SK-N-SH treated with all-trans-retinoic acid at 6 μM for 48 hours (cell line): ENCODE data around the gene NPAS3.

Experiments
- ATAC-seq: fragments of 200-7000 bp; cut with Tn5 transposase; 3 replicates; pipeline ENCODE4 v1.9.1; 2020; ENCODE audit warnings: mild to moderate bottlenecking, moderate library complexity
- ARNTL ChIP-seq: fragments of 450-650 bp; formaldehyde crosslinking; IDR thresholded peaks from 2 replicates; pipeline ENCODE4 v1.5.0; 2020; ENCODE audit warnings: low read depth, mild to moderate bottlenecking, moderate library complexity, borderline replicate concordance
- BACH2 ChIP-seq: fragments of 250-450 bp; sonication (Bioruptor Pico); IDR thresholded peaks from 2 replicates; pipeline ENCODE4 v1.9.0; 2021; ENCODE audit warnings: mild to moderate bottlenecking, borderline replicate concordance
- CREB5 ChIP-seq: fragments of 250-450 bp; sonication (Bioruptor Pico); IDR thresholded peaks from 2 replicates; pipeline ENCODE4 v1.5.1; 2020; ENCODE audit warnings: low read depth, mild to moderate bottlenecking, moderate library complexity
- CSDC2 ChIP-seq: fragments of 250-450 bp; sonication (Bioruptor Pico); IDR thresholded peaks from 2 replicates; pipeline ENCODE4 v1.5.0; 2020; ENCODE audit warnings: mild to moderate bottlenecking, moderate library complexity
- ESRRG ChIP-seq: fragments of 250-450 bp; sonication (Bioruptor Pico); IDR thresholded peaks from 2 replicates; pipeline ENCODE4 v1.6.1; 2021; ENCODE audit warnings: mild to moderate bottlenecking
- GLIS3 ChIP-seq: fragments of 250-450 bp; sonication (Bioruptor Pico); IDR thresholded peaks from 2 replicates; pipeline ENCODE4 v1.5.0; 2020; ENCODE audit warnings: mild to moderate bottlenecking, moderate library complexity
- ISL1 ChIP-seq: fragments of 250-450 bp; sonication (Bioruptor Pico); IDR thresholded peaks from 2 replicates; pipeline ENCODE4 v2.1.2; 2022; ENCODE audit warnings: mild to moderate bottlenecking, moderate library complexity
- OSR1 ChIP-seq: fragments of 250-450 bp; sonication (Bioruptor Pico); IDR thresholded peaks from 2 replicates; pipeline ENCODE4 v1.8.0; 2022; ENCODE audit warnings: moderate library complexity, mild to moderate bottlenecking, inconsistent platforms
- PATZ1 ChIP-seq: fragments of 250-450 bp; sonication (Bioruptor Pico); IDR thresholded peaks from 2 replicates; pipeline ENCODE4 v1.8.0; 2020; ENCODE audit warnings: mild to moderate bottlenecking, moderate library complexity, borderline replicate concordance
- PPARA ChIP-seq: fragments of 250-450 bp; sonication (Bioruptor Pico); IDR thresholded peaks from 2 replicates; pipeline ENCODE4 v1.5.0; 2020; ENCODE audit warnings: mild to moderate bottlenecking, borderline replicate concordance
- RARB ChIP-seq: fragments of 250-450 bp; sonication (Bioruptor Pico); IDR thresholded peaks from 2 replicates; pipeline ENCODE4 v1.8.0; 2021; ENCODE audit warnings: mild to moderate bottlenecking, moderate library complexity
- SNAI2 ChIP-seq: fragments of 250-450 bp; sonication (Bioruptor Pico); IDR thresholded peaks from 2 replicates; pipeline ENCODE4 v1.5.0; 2020; ENCODE audit warnings: mild to moderate bottlenecking, moderate library complexity
- TCF4 ChIP-seq: fragments of 250-450 bp; sonication (Bioruptor Pico); IDR thresholded peaks from 2 replicates; pipeline ENCODE4 v1.8.0; 2021; ENCODE audit warnings: mild to moderate bottlenecking, moderate library complexity, borderline replicate concordance
- TOX ChIP-seq: fragments of 250-450 bp; sonication (Bioruptor Pico); IDR thresholded peaks from 2 replicates; pipeline ENCODE4 v1.8.0; 2021; ENCODE audit warnings: mild to moderate bottlenecking, moderate library complexity, borderline replicate concordance
- ZC3H10 ChIP-seq: fragments of 250-450 bp; sonication (Bioruptor Pico); IDR thresholded peaks from 2 replicates; pipeline ENCODE4 v1.5.1; 2021; ENCODE audit warnings: mild to moderate bottlenecking, moderate library complexity
- ZFP3 ChIP-seq: fragments of 250-450 bp; sonication (Bioruptor Pico); IDR thresholded peaks from 2 replicates; pipeline ENCODE4 v1.5.0; 2020; ENCODE audit warnings: mild to moderate bottlenecking, moderate library complexity
- ZFP30 ChIP-seq: fragments of 450-650 bp; formaldehyde crosslinking; IDR thresholded peaks from 2 replicates; pipeline ENCODE4 v1.5.0; 2022; ENCODE audit warnings: mild to moderate bottlenecking, moderate library complexity
- ZNF565 ChIP-seq: fragments of 450-650 bp; formaldehyde crosslinking; conservative IDR thresholded peaks from 2 replicates; pipeline ENCODE4 v1.5.0; 2020; ENCODE audit warnings: low read depth, mild to moderate bottlenecking, moderate library complexity
- ZNF70 ChIP-seq: fragments of 450-650 bp; formaldehyde crosslinking; IDR thresholded peaks from 2 replicates; pipeline ENCODE4 v1.5.0; 2020; ENCODE audit warnings: mild to moderate bottlenecking, moderate library complexity
- ZNF8 ChIP-seq: fragments of 450-650 bp; formaldehyde crosslinking; IDR thresholded peaks from 2 replicates; pipeline ENCODE4 v1.5.0; 2020; ENCODE audit warnings: mild to moderate bottlenecking, moderate library complexity
- TF ChIP-seq, protein P1 (sequence below): fragments of 250-450 bp; sonication (Bioruptor Pico); IDR thresholded peaks from 2 replicates; pipeline ENCODE4 v1.5.0; 2020; ENCODE audit warnings: mild to moderate bottlenecking, moderate library complexity
- TF ChIP-seq, protein P2 (sequence below): fragments of 250-450 bp; sonication (Bioruptor Pico); IDR thresholded peaks from 2 replicates; pipeline ENCODE4 v1.5.1; 2021; ENCODE audit warnings: mild to moderate bottlenecking, moderate library complexity
- TF ChIP-seq, protein P3 (sequence below): fragments of 250-450 bp; sonication (Bioruptor Pico); IDR thresholded peaks from 2 replicates; pipeline ENCODE4 v1.8.0; 2021; ENCODE audit warnings: low read depth, mild to moderate bottlenecking, moderate library complexity, borderline replicate concordance

Gene NPAS3

GRCh38 chr14:33553706-33554278 is 615.1 kb downstream of the NPAS3 start:
- ATAC-seq: no peak
- TF ChIP-seq PPARA (CRISPR knock-in tag): no peak
- TF ChIP-seq TOX (CRISPR knock-in tag): no peak
- TF ChIP-seq BACH2 (CRISPR knock-in tag): no peak
- TF ChIP-seq PATZ1: no peak
- no peak for TF ChIP-seq ZFP3
- TF ChIP-seq, protein P1, sequence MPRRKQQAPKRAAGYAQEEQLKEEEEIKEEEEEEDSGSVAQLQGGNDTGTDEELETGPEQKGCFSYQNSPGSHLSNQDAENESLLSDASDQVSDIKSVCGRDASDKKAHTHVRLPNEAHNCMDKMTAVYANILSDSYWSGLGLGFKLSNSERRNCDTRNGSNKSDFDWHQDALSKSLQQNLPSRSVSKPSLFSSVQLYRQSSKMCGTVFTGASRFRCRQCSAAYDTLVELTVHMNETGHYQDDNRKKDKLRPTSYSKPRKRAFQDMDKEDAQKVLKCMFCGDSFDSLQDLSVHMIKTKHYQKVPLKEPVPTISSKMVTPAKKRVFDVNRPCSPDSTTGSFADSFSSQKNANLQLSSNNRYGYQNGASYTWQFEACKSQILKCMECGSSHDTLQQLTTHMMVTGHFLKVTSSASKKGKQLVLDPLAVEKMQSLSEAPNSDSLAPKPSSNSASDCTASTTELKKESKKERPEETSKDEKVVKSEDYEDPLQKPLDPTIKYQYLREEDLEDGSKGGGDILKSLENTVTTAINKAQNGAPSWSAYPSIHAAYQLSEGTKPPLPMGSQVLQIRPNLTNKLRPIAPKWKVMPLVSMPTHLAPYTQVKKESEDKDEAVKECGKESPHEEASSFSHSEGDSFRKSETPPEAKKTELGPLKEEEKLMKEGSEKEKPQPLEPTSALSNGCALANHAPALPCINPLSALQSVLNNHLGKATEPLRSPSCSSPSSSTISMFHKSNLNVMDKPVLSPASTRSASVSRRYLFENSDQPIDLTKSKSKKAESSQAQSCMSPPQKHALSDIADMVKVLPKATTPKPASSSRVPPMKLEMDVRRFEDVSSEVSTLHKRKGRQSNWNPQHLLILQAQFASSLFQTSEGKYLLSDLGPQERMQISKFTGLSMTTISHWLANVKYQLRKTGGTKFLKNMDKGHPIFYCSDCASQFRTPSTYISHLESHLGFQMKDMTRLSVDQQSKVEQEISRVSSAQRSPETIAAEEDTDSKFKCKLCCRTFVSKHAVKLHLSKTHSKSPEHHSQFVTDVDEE: no peak
- no peak for TF ChIP-seq ZFP30 (CRISPR knock-in tag)
- no peak for TF ChIP-seq ZC3H10 (CRISPR knock-in tag)
- no peak for TF ChIP-seq ZNF70 (CRISPR knock-in tag)
- TF ChIP-seq ZNF8 (CRISPR knock-in tag): no peak
- no peak for TF ChIP-seq ZNF565 (CRISPR knock-in tag)
- TF ChIP-seq, protein P2, sequence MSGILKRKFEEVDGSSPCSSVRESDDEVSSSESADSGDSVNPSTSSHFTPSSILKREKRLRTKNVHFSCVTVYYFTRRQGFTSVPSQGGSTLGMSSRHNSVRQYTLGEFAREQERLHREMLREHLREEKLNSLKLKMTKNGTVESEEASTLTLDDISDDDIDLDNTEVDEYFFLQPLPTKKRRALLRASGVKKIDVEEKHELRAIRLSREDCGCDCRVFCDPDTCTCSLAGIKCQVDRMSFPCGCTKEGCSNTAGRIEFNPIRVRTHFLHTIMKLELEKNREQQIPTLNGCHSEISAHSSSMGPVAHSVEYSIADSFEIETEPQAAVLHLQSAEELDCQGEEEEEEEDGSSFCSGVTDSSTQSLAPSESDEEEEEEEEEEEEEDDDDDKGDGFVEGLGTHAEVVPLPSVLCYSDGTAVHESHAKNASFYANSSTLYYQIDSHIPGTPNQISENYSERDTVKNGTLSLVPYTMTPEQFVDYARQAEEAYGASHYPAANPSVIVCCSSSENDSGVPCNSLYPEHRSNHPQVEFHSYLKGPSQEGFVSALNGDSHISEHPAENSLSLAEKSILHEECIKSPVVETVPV (CRISPR knock-in tag): no peak
- no peak for TF ChIP-seq TCF4 (CRISPR knock-in tag)
- TF ChIP-seq GLIS3: no peak
- TF ChIP-seq ESRRG (CRISPR knock-in tag): no peak
- no peak for TF ChIP-seq OSR1 (CRISPR knock-in tag)
- TF ChIP-seq, protein P3, sequence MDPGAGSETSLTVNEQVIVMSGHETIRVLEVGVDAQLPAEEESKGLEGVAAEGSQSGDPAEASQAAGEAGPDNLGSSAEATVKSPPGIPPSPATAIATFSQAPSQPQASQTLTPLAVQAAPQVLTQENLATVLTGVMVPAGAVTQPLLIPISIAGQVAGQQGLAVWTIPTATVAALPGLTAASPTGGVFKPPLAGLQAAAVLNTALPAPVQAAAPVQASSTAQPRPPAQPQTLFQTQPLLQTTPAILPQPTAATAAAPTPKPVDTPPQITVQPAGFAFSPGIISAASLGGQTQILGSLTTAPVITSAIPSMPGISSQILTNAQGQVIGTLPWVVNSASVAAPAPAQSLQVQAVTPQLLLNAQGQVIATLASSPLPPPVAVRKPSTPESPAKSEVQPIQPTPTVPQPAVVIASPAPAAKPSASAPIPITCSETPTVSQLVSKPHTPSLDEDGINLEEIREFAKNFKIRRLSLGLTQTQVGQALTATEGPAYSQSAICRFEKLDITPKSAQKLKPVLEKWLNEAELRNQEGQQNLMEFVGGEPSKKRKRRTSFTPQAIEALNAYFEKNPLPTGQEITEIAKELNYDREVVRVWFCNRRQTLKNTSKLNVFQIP (CRISPR knock-in tag): no peak
- TF ChIP-seq CSDC2 (CRISPR knock-in tag): no peak
- no peak for TF ChIP-seq CREB5 (CRISPR knock-in tag)
- no peak for TF ChIP-seq ARNTL

DNA sequence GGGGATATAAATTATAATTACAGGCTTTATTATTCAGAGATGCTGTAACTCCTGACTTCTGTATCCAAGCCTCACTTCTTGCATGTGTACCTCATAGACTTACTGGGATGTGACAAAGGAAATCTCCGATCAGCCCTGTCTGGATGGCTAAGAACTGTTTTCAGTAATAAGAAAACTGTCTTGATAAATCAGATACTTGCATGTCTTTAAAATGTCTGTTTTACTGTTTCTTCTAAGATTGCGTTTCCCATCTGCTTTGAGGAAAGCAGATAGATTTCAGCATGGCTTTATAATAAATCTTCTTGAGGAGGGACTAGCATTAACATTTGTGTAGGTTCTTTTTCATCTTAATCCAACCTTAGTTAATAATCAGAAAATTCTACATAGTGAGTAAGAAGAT is 616.3 kb downstream of the NPAS3 start:
- ATAC-seq: no peak
- TF ChIP-seq ZFP3 (no peak), TCF4 (CRISPR knock-in tag) (no peak), ZNF8 (CRISPR knock-in tag) (no peak), SNAI2 (no peak), RARB (CRISPR knock-in tag) (no peak), PPARA (CRISPR knock-in tag) (no peak), OSR1 (CRISPR knock-in tag) (no peak), ARNTL (no peak), ZNF565 (CRISPR knock-in tag) (no peak), TOX (CRISPR knock-in tag) (no peak), ZFP30 (CRISPR knock-in tag) (no peak), ISL1 (CRISPR knock-in tag) (no peak), BACH2 (CRISPR knock-in tag) (no peak), ZNF70 (CRISPR knock-in tag) (no peak), ZC3H10 (CRISPR knock-in tag) (no peak), PATZ1 (no peak)
- TF ChIP-seq, protein P1: no peak
- TF ChIP-seq, protein P3 (CRISPR knock-in tag): no peak
